Tibial artery (tissue), 4 donors: ENCODE data around the gene SMAGP.

Source experiments
- DNase-seq, 2 donors: peaks; one replicate each; pipeline ENCODE4 v3.0.0-alpha.2; 2019
- H3K27ac ChIP-seq, 2 donors: fragments of 200-600 bp; sonication (generic) in 1 of 2; 1 replicate in 1 of 2; 2 replicates in 1 of 2; pipeline ENCODE4 v1.5.1; 2018 to 2019; ENCODE audit warnings: mild to moderate bottlenecking in 1 of 2
- H3K27me3 ChIP-seq, 2 donors: fragments of 200-600 bp; sonication (generic) in 1 of 2; one replicate each; pipeline versions ENCODE4 v1.5.1 to v1.6.0; 2016 to 2019
- H3K36me3 ChIP-seq, 3 donors: fragments of 200-600 bp; sonication (generic) in 2 of 3; one replicate each; pipeline ENCODE4 v1.5.1; 2016 to 2019; ENCODE audit warnings: mild to moderate bottlenecking in 2 of 3
- H3K4me1 ChIP-seq, 4 donors: fragments of 200-600 bp; sonication (generic) in 2 of 4; 1 replicate in 3 of 4; 2 replicates in 1 of 4; pipeline ENCODE4 v1.5.1; 2016 to 2019
- H3K4me3 ChIP-seq, 2 donors: fragments of 200-600 bp; sonication (generic) in 1 of 2; 1 replicate in 1 of 2; 2 replicates in 1 of 2; pipeline ENCODE4 v1.5.1; 2018 to 2019; ENCODE audit warnings: mild to moderate bottlenecking in 2 of 2
- H3K9me3 ChIP-seq, 3 donors: fragments of 200-600 bp; sonication (generic) in 1 of 3; one replicate each; pipeline ENCODE4 v1.5.1; 2016 to 2019
- intact Hi-C: fragments of 100-400 bp; cut with DNase I; formaldehyde crosslinking; loops from one replicate; pipeline ENCODE4 v1.15.0; 2023; ENCODE audit warnings: low total_unique reads
- TF ChIP-seq, protein P1 (sequence below), 2 experiments: fragments of 200-600 bp in 1 of 2; fragments of 450-650 bp in 1 of 2; IDR thresholded peaks; one replicate each; pipeline ENCODE4 v1.5.1; 2017 to 2019; ENCODE audit warnings: antibody characterized with exemption in 2 of 2, mild to moderate bottlenecking in 1 of 2, moderate library complexity in 1 of 2

The SMAGP gene

GRCh38 chr12:51217968-51218606 is 52.1 kb downstream of the SMAGP start, which contains the start of gene POU6F1:
TSS of gene POU6F1 (minus strand) at chr12:51218062. CDS start at chr12:51206836, 11,226 bp downstream.
- peak within 1 kb of the TSS; percentile 97 to 98 for H3K27ac ChIP-seq
- TF ChIP-seq, protein P1, sequence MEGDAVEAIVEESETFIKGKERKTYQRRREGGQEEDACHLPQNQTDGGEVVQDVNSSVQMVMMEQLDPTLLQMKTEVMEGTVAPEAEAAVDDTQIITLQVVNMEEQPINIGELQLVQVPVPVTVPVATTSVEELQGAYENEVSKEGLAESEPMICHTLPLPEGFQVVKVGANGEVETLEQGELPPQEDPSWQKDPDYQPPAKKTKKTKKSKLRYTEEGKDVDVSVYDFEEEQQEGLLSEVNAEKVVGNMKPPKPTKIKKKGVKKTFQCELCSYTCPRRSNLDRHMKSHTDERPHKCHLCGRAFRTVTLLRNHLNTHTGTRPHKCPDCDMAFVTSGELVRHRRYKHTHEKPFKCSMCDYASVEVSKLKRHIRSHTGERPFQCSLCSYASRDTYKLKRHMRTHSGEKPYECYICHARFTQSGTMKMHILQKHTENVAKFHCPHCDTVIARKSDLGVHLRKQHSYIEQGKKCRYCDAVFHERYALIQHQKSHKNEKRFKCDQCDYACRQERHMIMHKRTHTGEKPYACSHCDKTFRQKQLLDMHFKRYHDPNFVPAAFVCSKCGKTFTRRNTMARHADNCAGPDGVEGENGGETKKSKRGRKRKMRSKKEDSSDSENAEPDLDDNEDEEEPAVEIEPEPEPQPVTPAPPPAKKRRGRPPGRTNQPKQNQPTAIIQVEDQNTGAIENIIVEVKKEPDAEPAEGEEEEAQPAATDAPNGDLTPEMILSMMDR (IDR thresholded peaks at IDR 0.05) = peak; percentile 48 to 84
- peak within 1 kb of the TSS; percentile 82 to 94 for H3K4me3 ChIP-seq
- H3K9me3 ChIP-seq = no peaks in the 10 kb centered on the region
- peaks cover 0 to 28% (median 11%) of the 10 kb centered on the region in 4 donors for H3K4me1 ChIP-seq
- DNase-seq = peak; percentile 66 to 86
- no peaks in the 10 kb centered on the region for H3K27me3 ChIP-seq
- no peaks in the 10 kb centered on the region for H3K36me3 ChIP-seq
- intact Hi-C loops = loop anchor here (2.0 kb wide), 1 partner anchor 45 kb away; the partner anchor contains the start of gene TFCP2

- TF ChIP-seq, protein P1 (IDR thresholded peaks at IDR 0.05) = peak; percentile 11 to 16
- peak overlapping the region; percentile 82 to 94 for H3K4me3 ChIP-seq
- peak; percentile 58 to 79 for DNase-seq
- H3K27me3 ChIP-seq = no peaks in the 10 kb centered on the region
- no peaks in the 10 kb centered on the region for H3K9me3 ChIP-seq
- peaks cover 0 to 28% (median 11%) of the 10 kb centered on the region in 4 donors for H3K4me1 ChIP-seq
- intact Hi-C loops = loop anchor here (2.0 kb wide), 1 partner anchor 45 kb away; the partner anchor contains the start of gene TFCP2
- H3K27ac ChIP-seq = peak overlapping the region; percentile 97 to 98
- no peaks in the 10 kb centered on the region for H3K36me3 ChIP-seq
Measured at GRCh38 chr12:51217133-51217967, 52.9 kb downstream of the SMAGP start.

DNA sequence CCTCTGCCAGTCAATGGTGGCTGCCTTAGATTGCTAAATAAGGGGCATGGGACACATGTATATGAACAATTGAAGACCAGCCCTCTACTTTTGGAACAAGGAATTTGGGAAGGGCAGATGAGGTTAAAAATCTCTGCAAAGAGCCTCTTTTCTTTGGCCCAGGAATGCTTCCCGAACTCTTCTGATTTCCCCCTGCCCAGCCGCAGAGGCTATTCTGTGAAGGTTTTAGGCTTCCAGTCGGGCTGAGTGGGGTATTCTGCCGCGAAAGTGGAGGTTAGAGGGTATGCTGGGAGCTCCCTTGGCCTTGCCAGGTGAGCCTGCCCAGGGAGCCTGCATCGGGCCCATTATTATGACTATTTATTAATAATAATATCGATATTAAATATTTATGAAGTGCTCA is 53.6 kb downstream of the SMAGP start:
- intact Hi-C loops = loop anchor here (2.0 kb wide), 1 partner anchor 44 kb away; the partner anchor contains the start of gene TFCP2
- Histone ChIP-seq H3K36me3 (no peaks in the 10 kb centered on the region), H3K27me3 (no peaks in the 10 kb centered on the region), H3K27ac (peak overlapping the region; percentile 97 to 98), H3K4me1 (peaks cover 0 to 28% (median 11%) of the 10 kb centered on the region in 4 donors), H3K9me3 (no peaks in the 10 kb centered on the region), H3K4me3 (peak overlapping the region; percentile 82 to 94)
- DNase-seq = no peak
- TF ChIP-seq, protein P1 (IDR thresholded peaks at IDR 0.05) = no peak

DNA sequence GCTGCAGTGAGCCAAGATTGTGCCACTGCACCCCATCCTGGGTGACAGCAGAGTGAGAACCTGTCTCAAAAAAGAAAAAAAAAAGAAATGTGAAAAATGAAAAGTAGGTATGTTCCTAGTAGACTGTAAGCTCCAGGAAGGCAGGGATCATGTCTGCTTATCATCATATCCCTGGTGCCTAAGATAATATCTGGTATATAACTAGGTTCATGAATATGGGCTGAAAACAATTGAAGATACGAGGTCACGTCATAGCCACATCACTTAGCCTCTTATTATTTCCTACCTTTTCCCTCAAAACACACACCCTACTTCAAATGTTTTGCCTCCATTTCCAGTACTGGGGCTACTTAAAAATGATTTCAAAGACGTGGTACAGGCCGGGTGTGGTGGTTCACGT is 55.3 kb downstream of the SMAGP start:
- H3K36me3 ChIP-seq = peaks cover 0 to 8% (median 0%) of the 10 kb centered on the region in 3 donors
- DNase-seq = no peak
- peaks cover 0 to 28% (median 11%) of the 10 kb centered on the region in 4 donors for H3K4me1 ChIP-seq
- H3K9me3 ChIP-seq = no peaks in the 10 kb centered on the region
- no peak overlapping the region for H3K4me3 ChIP-seq
- intact Hi-C loops = loop anchor here (5.0 kb wide), 1 partner anchor 128 kb away; no protein-coding TSS in a partner anchor
- H3K27ac ChIP-seq = no peak overlapping the region
- TF ChIP-seq, protein P1 (IDR thresholded peaks at IDR 0.05) = no peak
- no peaks in the 10 kb centered on the region for H3K27me3 ChIP-seq

DNA sequence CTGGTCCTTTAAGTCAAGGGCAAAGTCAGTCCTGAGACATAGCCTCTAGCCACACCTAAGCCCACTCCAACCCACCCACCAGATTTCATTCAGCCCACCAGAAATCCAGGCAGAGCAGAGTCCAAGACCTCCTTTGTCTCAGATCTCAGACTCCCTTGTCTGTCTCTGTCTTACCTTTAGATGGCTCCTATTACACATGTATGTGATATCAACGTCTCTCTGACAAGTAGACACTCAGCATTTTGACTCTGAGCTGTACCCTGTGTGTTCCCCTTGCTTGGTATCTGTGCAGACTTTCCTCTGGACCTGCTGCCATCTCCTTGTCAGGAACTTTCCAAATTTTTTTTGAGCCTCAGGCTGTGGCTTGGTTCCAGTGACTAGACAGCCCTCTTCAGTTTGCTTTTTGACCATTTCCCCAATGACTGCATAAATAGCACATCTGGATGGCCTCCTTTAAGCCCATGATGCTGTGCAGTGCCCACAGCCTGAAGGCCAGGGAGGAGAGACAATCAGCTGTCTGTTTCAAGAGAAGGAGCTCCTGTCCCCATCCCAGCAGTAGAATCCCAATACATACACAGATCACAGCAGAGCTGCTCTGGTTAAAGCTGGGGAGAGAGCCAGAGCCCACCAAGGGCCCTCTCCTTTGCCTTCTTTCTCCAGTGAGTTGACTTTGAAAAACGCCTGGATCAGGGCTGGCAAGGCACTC is 59.4 kb downstream of the SMAGP start:
- H3K36me3 ChIP-seq = peaks cover 0 to 25% (median 6%) of the 10 kb centered on the region in 3 donors
- intact Hi-C loops = loop anchor here (5.0 kb wide), 1 partner anchor 124 kb away; no protein-coding TSS in a partner anchor
- TF ChIP-seq, protein P1 (IDR thresholded peaks at IDR 0.05) = no peak
- H3K4me3 ChIP-seq = no peak overlapping the region
- no peak overlapping the region for H3K27ac ChIP-seq
- H3K4me1 ChIP-seq = peaks cover 0 to 4% (median 0%) of the 10 kb centered on the region in 4 donors
- no peak for DNase-seq
- no peaks in the 10 kb centered on the region for H3K9me3 ChIP-seq
- H3K27me3 ChIP-seq = no peaks in the 10 kb centered on the region
